Neuronal stem cell (in vitro differentiated cells): Measurements from ENCODE around the gene NAT10.

ENCODE experiments used
- DNase-seq: peaks from one replicate; pipeline ENCODE4 v3.0.0-alpha.2; 2013; ENCODE audit warnings: low spot score
- H2AFZ ChIP-seq: one replicate; pipeline ENCODE4 v1.6.1; 2013; ENCODE audit warnings: mild to moderate bottlenecking, low read length, inconsistent platforms
- H2AK5ac ChIP-seq: 2 replicates; pipeline ENCODE4 v1.6.1; 2013; ENCODE audit warnings: low read depth, mild to moderate bottlenecking, inconsistent platforms, low read length, moderate library complexity, mixed read lengths
- H2BK120ac ChIP-seq: 2 replicates; pipeline ENCODE4 v1.6.1; 2013; ENCODE audit warnings: low read depth, mild to moderate bottlenecking, inconsistent platforms, low read length, moderate library complexity, mixed read lengths
- H2BK12ac ChIP-seq: one replicate; pipeline ENCODE4 v1.6.1; 2013; ENCODE audit warnings: low read length, inconsistent platforms
- H2BK15ac ChIP-seq: 2 replicates; pipeline ENCODE4 v1.6.1; 2013; ENCODE audit warnings: mild to moderate bottlenecking, low read length, inconsistent platforms, mixed read lengths
- H2BK5ac ChIP-seq: one replicate; pipeline ENCODE4 v1.6.1; 2013; ENCODE audit warnings: inconsistent platforms, mild to moderate bottlenecking, low read length, moderate library complexity
- H3K14ac ChIP-seq: one replicate; pipeline ENCODE4 v1.6.1; 2013; ENCODE audit warnings: low read length, inconsistent platforms
- H3K18ac ChIP-seq: 2 replicates; pipeline ENCODE4 v1.6.1; 2013; ENCODE audit warnings: low read length, inconsistent platforms
- H3K23ac ChIP-seq: 2 replicates; pipeline ENCODE4 v1.6.1; 2013; ENCODE audit warnings: low read depth, mild to moderate bottlenecking, mixed read lengths, low read length, inconsistent platforms; ENCODE audit not compliant: poor library complexity
- H3K27ac ChIP-seq: replicated peaks from 3 replicates; pipeline ENCODE4 v1.5.1; 2013; ENCODE audit warnings: low read length, inconsistent platforms
- H3K27me3 ChIP-seq, 3 experiments: 2 replicates each; pipeline ENCODE4 v1.6.1; 2013; ENCODE audit warnings: low read length in 3 of 3, mild to moderate bottlenecking in 2 of 3, inconsistent platforms in 1 of 3, low read depth in 1 of 3, mixed read lengths in 1 of 3, moderate library complexity in 1 of 3; ENCODE audit not compliant: control insufficient read depth in 3 of 3, insufficient read depth in 3 of 3
- H3K36me3 ChIP-seq, 2 donors: replicated peaks in 1 of 2; 2 replicates each; pipeline ENCODE4 v1.6.1; 2013; ENCODE audit warnings: low read length in 2 of 2; ENCODE audit not compliant: control insufficient read depth in 2 of 2, insufficient read depth in 2 of 2
- H3K4ac ChIP-seq: 2 replicates; pipeline ENCODE4 v1.6.1; 2013; ENCODE audit warnings: inconsistent platforms, mild to moderate bottlenecking, low read length, moderate library complexity
- H3K4me1 ChIP-seq, 2 donors: 1 replicate in 1 of 2; 2 replicates in 1 of 2; pipeline ENCODE4 v1.6.1; 2013; ENCODE audit warnings: low read length in 2 of 2, low read depth in 1 of 2; ENCODE audit not compliant: control insufficient read depth in 2 of 2, insufficient read depth in 1 of 2
- H3K4me2 ChIP-seq: one replicate; pipeline ENCODE4 v1.6.1; 2013; ENCODE audit warnings: mild to moderate bottlenecking, low read length, inconsistent platforms; ENCODE audit not compliant: insufficient read depth, poor library complexity, severe bottlenecking
- H3K4me3 ChIP-seq, 2 donors: 2 replicates each; pipeline ENCODE4 v1.5.1; 2013; ENCODE audit warnings: low read length in 2 of 2, mild to moderate bottlenecking in 2 of 2, inconsistent platforms in 1 of 2, moderate library complexity in 1 of 2
- H3K79me1 ChIP-seq: one replicate; pipeline ENCODE4 v1.6.1; 2013; ENCODE audit warnings: low read depth, mild to moderate bottlenecking, inconsistent platforms, low read length, moderate library complexity
- H3K9ac ChIP-seq: one replicate; pipeline ENCODE4 v1.6.1; 2013; ENCODE audit warnings: mild to moderate bottlenecking, low read depth, low read length, inconsistent platforms; ENCODE audit not compliant: poor library complexity
- H3K9me3 ChIP-seq, 2 donors: replicated peaks in 1 of 2; 2 replicates each; pipeline versions ENCODE3 to v1.6.1; 2013; ENCODE audit warnings: low read length in 2 of 2, mild to moderate bottlenecking in 2 of 2, inconsistent platforms in 1 of 2, low read depth in 1 of 2, mixed read lengths in 1 of 2, moderate library complexity in 1 of 2; ENCODE audit not compliant: control insufficient read depth in 2 of 2, insufficient read depth in 1 of 2
- H4K8ac ChIP-seq: one replicate; pipeline ENCODE4 v1.6.1; 2013; ENCODE audit warnings: low read depth, mild to moderate bottlenecking, inconsistent platforms, low read length, moderate library complexity
- H4K91ac ChIP-seq: one replicate; pipeline ENCODE4 v1.6.1; 2013; ENCODE audit warnings: low read length, low read depth, mild to moderate bottlenecking, inconsistent platforms; ENCODE audit not compliant: poor library complexity
- WGBS, 2 donors: extraction: QIAGEN DNeasy Blood & Tissue Kit; methylation state at CpG; one replicate each; pipeline ENCODE4 v1.1.7; 2013; ENCODE audit warnings: missing lambda C conversion rate in 2 of 2, mixed read lengths in 1 of 2; ENCODE audit not compliant: insufficient read length in 2 of 2, insufficient replicate concordance in 1 of 2; ENCODE audit errors: extremely low coverage in 2 of 2; 5-methylcytosine and 5-hydroxymethylcytosine counted together

The NAT10 gene

DNA sequence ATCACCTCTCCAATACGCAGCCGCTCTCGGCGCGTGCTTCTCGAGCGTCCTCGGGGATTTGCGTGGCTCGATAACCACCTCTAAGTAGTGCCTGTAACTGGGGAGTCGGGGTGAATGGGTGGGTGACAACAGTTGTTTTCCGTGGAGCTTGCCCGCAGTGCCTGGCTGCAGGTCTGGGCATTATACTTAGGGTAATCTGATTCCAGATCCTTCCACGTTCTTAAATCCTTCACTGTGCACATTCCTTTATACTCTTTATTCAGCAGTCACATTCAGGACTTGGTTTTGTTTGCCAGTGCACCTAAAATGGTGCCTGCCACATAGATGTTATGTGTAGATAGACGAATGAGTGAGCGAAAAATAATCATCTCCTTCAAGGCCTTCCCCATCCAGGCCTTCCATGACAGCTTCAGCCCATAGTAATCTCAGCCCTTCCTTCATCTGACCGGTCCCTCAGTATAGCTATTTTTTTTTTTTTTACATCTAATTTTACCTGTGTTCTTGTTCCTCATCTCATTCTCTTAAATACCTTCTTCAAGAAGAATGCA lies 602 bp downstream of the NAT10 start:
- H2BK5ac ChIP-seq, result no peak overlapping the region
- no peak overlapping the region for H4K8ac ChIP-seq
- H3K4ac ChIP-seq, result no peak overlapping the region
- H2AFZ ChIP-seq, result peak overlapping the region; percentile 86
- no peaks in the 10 kb centered on the region for H3K79me1 ChIP-seq
- peak overlapping the region; percentile 91 for H3K9ac ChIP-seq
- H2BK120ac ChIP-seq, result no peak overlapping the region
- peak overlapping the region; percentile 92 for H3K4me2 ChIP-seq
- H3K27me3 ChIP-seq, result no peaks in the 10 kb centered on the region
- H2BK15ac ChIP-seq, result no peak overlapping the region
- peaks cover 3 to 6% of the 10 kb centered on the region in 2 donors for H3K4me1 ChIP-seq
- H3K27ac ChIP-seq, result no peak overlapping the region
- no peak overlapping the region for H4K91ac ChIP-seq
- H3K23ac ChIP-seq, result peak overlapping the region; percentile 87
- no peaks in the 10 kb centered on the region for H3K9me3 ChIP-seq
- peak overlapping the region; percentile 14 for H3K14ac ChIP-seq
- H3K36me3 ChIP-seq, result peaks cover 10 to 54% of the 10 kb centered on the region in 2 donors
- peak overlapping the region; percentile 75 to 93 for H3K4me3 ChIP-seq
- no CpG with 5 or more reads among the region's 17 CpGs for WGBS, 2 donors
- H3K18ac ChIP-seq, result peak overlapping the region; percentile 9
- no peak for DNase-seq
- H2AK5ac ChIP-seq, result peak overlapping the region; percentile 42
- no peak overlapping the region for H2BK12ac ChIP-seq

DNA sequence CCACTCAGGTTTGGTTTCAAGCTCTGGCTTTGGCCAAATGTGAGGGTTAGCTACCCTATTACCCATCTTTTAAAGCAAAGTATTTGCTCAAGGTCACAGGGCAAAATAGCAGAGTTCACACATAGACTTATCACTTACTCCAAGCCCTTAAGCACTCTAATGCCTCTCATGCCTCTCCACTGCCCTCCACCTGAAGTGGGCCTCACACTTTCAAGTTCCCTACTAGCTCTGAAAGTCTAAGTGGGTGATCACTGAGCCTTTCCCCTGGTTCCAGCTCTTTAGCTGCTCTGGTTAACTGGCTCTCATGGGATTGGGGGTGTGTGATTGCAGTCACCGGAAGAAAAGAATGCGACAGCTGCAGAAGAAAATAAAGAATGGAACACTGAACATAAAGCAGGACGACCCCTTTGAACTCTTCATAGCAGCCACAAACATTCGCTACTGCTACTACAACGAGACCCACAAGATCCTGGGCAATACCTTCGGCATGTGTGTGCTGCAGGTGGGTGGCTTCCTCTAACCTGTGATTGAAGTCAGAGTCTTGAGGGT lies 6.4 kb downstream of the NAT10 start:
- H4K8ac ChIP-seq, result no peak overlapping the region
- no peak overlapping the region for H3K4ac ChIP-seq
- H3K4me2 ChIP-seq, result no peak overlapping the region
- no peak overlapping the region for H3K4me3 ChIP-seq
- no peak overlapping the region for H2AFZ ChIP-seq
- H3K4me1 ChIP-seq, result no peaks in the 10 kb centered on the region
- H3K27ac ChIP-seq, result no peak overlapping the region
- no peaks in the 10 kb centered on the region for H3K79me1 ChIP-seq
- peaks cover 43 to 87% of the 10 kb centered on the region in 2 donors for H3K36me3 ChIP-seq
- no peak overlapping the region for H2BK15ac ChIP-seq
- H3K23ac ChIP-seq, result no peak overlapping the region
- no peak overlapping the region for H4K91ac ChIP-seq
- no CpG with 5 or more reads among the region's 6 CpGs for WGBS, 2 donors
- no peak overlapping the region for H2BK5ac ChIP-seq
- no peak overlapping the region for H3K9ac ChIP-seq
- no peak for DNase-seq
- H2BK120ac ChIP-seq, result no peak overlapping the region
- H2AK5ac ChIP-seq, result no peak overlapping the region
- H3K14ac ChIP-seq, result no peak overlapping the region
- no peaks in the 10 kb centered on the region for H3K9me3 ChIP-seq
- no peak overlapping the region for H3K18ac ChIP-seq
- H3K27me3 ChIP-seq, result no peaks in the 10 kb centered on the region
- H2BK12ac ChIP-seq, result no peak overlapping the region

- H3K27me3 ChIP-seq, result no peaks in the 10 kb centered on the region
- H2BK12ac ChIP-seq, result no peak overlapping the region
- H3K14ac ChIP-seq, result no peak overlapping the region
- no CpG with 5 or more reads among the region's 2 CpGs for WGBS, 2 donors
- peaks cover 48 to 98% of the 10 kb centered on the region in 2 donors for H3K36me3 ChIP-seq
- no peak overlapping the region for H2BK5ac ChIP-seq
- H3K4me1 ChIP-seq, result no peaks in the 10 kb centered on the region
- H3K9me3 ChIP-seq, result no peaks in the 10 kb centered on the region
- H3K4me2 ChIP-seq, result no peak overlapping the region
- H3K4me3 ChIP-seq, result no peak overlapping the region
- H3K23ac ChIP-seq, result no peak overlapping the region
- H3K4ac ChIP-seq, result no peak overlapping the region
- H4K91ac ChIP-seq, result no peak overlapping the region
- no peak overlapping the region for H3K27ac ChIP-seq
- H3K18ac ChIP-seq, result no peak overlapping the region
- H2BK15ac ChIP-seq, result no peak overlapping the region
- no peak overlapping the region for H2BK120ac ChIP-seq
- no peak overlapping the region for H2AK5ac ChIP-seq
- peaks cover 2% of the 10 kb centered on the region for H3K79me1 ChIP-seq
- no peak overlapping the region for H3K9ac ChIP-seq
- DNase-seq, result no peak
- no peak overlapping the region for H2AFZ ChIP-seq
- H4K8ac ChIP-seq, result no peak overlapping the region
These were observed 8.6 kb downstream of the NAT10 start for GRCh38 chr11:34114014-34114413.

DNA sequence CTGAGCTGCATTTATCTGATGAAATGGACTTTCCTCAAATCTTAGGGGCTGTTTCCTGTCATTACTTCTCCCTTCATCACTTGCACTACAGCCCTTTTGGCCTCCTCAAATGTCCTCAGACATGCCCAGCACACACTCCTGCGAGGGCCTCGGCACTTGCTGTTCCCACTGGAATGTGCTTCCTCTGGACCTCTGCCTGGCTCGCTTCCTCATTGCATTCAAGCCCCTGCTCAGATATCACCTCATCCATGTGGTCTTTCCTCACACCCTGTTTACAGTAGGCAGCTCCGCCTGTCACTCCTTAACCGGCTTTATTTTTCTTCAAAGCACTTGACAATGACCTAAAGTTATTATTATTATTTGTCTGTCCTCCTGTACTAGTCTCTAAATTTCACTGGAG lies 9.0 kb downstream of the NAT10 start:
- no peak overlapping the region for H3K4ac ChIP-seq
- H3K27ac ChIP-seq, result no peak overlapping the region
- H3K4me1 ChIP-seq, result no peaks in the 10 kb centered on the region
- H2BK15ac ChIP-seq, result no peak overlapping the region
- no peak overlapping the region for H3K9ac ChIP-seq
- no peak overlapping the region for H3K18ac ChIP-seq
- H3K9me3 ChIP-seq, result no peaks in the 10 kb centered on the region
- no peaks in the 10 kb centered on the region for H3K27me3 ChIP-seq
- no peak overlapping the region for H3K4me2 ChIP-seq
- no CpG with 5 or more reads among the region's 5 CpGs for WGBS, 2 donors
- H3K4me3 ChIP-seq, result no peak overlapping the region
- H2BK12ac ChIP-seq, result no peak overlapping the region
- H3K23ac ChIP-seq, result no peak overlapping the region
- no peak for DNase-seq
- H4K8ac ChIP-seq, result no peak overlapping the region
- H2AFZ ChIP-seq, result no peak overlapping the region
- no peak overlapping the region for H2AK5ac ChIP-seq
- no peak overlapping the region for H2BK120ac ChIP-seq
- no peak overlapping the region for H3K14ac ChIP-seq
- peaks cover 2% of the 10 kb centered on the region for H3K79me1 ChIP-seq
- H2BK5ac ChIP-seq, result no peak overlapping the region
- peaks cover 50 to 98% of the 10 kb centered on the region in 2 donors for H3K36me3 ChIP-seq
- no peak overlapping the region for H4K91ac ChIP-seq
